Keratinocyte (primary cell): ENCODE data around the gene OLFML1. TPM values are rescaled to one million over a fixed set of nuclear protein-coding genes. Genes with fewer than 3 reads are reported as not detected.

Experiments
- DNase-seq: peaks from one replicate; pipeline ENCODE4 v3.0.0-alpha.2; 2011; ENCODE audit warnings: low read depth, missing footprints, low spot score
- FAIRE-seq: peaks from 2 replicates; lab custom pipeline; 2011; peaks lifted over from hg19 to GRCh38; lab: Jason Lieb, UNC
- H2AFZ ChIP-seq: 2 replicates; pipeline ENCODE4 v1.6.0; 2012; ENCODE audit warnings: low read length, control low read depth, inconsistent platforms; ENCODE audit not compliant: control insufficient read depth
- H3K27ac ChIP-seq: 2 replicates; pipeline ENCODE4 v1.5.1; 2011; ENCODE audit warnings: low read length; ENCODE audit not compliant: control insufficient read depth, insufficient read depth
- H3K27me3 ChIP-seq: 3 replicates; pipeline ENCODE4 v1.6.0; 2011; ENCODE audit warnings: low read length; ENCODE audit not compliant: control insufficient read depth, insufficient read depth; ENCODE audit errors: extremely low read depth
- H3K36me3 ChIP-seq, 2 experiments: 2 replicates in 1 of 2; 3 replicates in 1 of 2; pipeline ENCODE4 v1.5.1; 2011; ENCODE audit warnings: low read length in 2 of 2, mild to moderate bottlenecking in 1 of 2; ENCODE audit not compliant: control insufficient read depth in 2 of 2, insufficient read depth in 2 of 2; ENCODE audit errors: extremely low read depth in 1 of 2
- H3K4me1 ChIP-seq: 3 replicates; pipeline ENCODE4 v1.5.1; 2011; ENCODE audit warnings: low read length; ENCODE audit not compliant: control insufficient read depth, insufficient read depth; ENCODE audit errors: extremely low read depth
- H3K4me2 ChIP-seq: 3 replicates; pipeline ENCODE4 v1.6.0; 2011; ENCODE audit warnings: low read depth, low read length; ENCODE audit not compliant: control insufficient read depth, insufficient read depth; ENCODE audit errors: extremely low read depth
- H3K4me3 ChIP-seq, 3 experiments: fragments of 200-600 bp in 1 of 3; sonication (generic) in 1 of 3; 2 replicates in 2 of 3; 3 replicates in 1 of 3; pipeline ENCODE4 v1.5.1; 2011 to 2016; ENCODE audit warnings: low read length in 3 of 3, mild to moderate bottlenecking in 3 of 3, control low read depth in 2 of 3, inconsistent platforms in 1 of 3, low read depth in 1 of 3, mixed read lengths in 1 of 3, mixed run types in 1 of 3, moderate library complexity in 1 of 3; ENCODE audit not compliant: control insufficient read depth in 2 of 3, insufficient read depth in 2 of 3; ENCODE audit errors: extremely low read depth in 1 of 3
- H3K79me2 ChIP-seq: 2 replicates; pipeline ENCODE4 v1.6.0; 2012; ENCODE audit warnings: low read length; ENCODE audit not compliant: control insufficient read depth, insufficient read depth
- H3K9ac ChIP-seq: 3 replicates; pipeline ENCODE4 v1.6.0; 2011; ENCODE audit warnings: low read length; ENCODE audit not compliant: control insufficient read depth, insufficient read depth; ENCODE audit errors: extremely low read depth
- H3K9me1 ChIP-seq: 3 replicates; pipeline ENCODE4 v1.6.0; 2011; ENCODE audit warnings: low read length; ENCODE audit not compliant: control insufficient read depth, insufficient read depth; ENCODE audit errors: extremely low read depth
- H3K9me3 ChIP-seq: 2 replicates; pipeline ENCODE4 v1.5.1; 2012; ENCODE audit warnings: low read depth, low read length; ENCODE audit not compliant: control insufficient read depth
- H4K20me1 ChIP-seq: 3 replicates; pipeline ENCODE4 v1.6.0; 2011; ENCODE audit warnings: low read length; ENCODE audit not compliant: control insufficient read depth, insufficient read depth; ENCODE audit errors: extremely low read depth
- EZH2 ChIP-seq: IDR thresholded peaks from one replicate; pipeline ENCODE4 v1.6.1; 2012; ENCODE audit warnings: inconsistent platforms, mild to moderate bottlenecking, low read length, moderate library complexity
- dilution Hi-C: fragments of 300-500 bp; cut with MboI; formaldehyde crosslinking; loops from one replicate; pipeline ENCODE4 v1.7.0; 2020; ENCODE audit warnings: low sequenced_read_pairs; ENCODE audit not compliant: extremely low pct_ligation_motif_present
- polyA plus RNA-seq, 5 experiments: library from polyadenylated mRNA; depleted of rRNA in 3 of 5; stranded (reverse) in 3 of 5; stranded (forward) in 1 of 5; unstranded in 1 of 5; fragments of >200 nt; gene quantifications; 1 replicate in 1 of 5; 2 replicates in 3 of 5; 3 replicates in 1 of 5; pipeline versions ENCODE4 v1.2.1 to v1.2.3, GENCODE V29; 2011 to 2012; ENCODE audit warnings: missing spikeins in 2 of 5, low read depth in 1 of 5, low replicate concordance in 1 of 5
- TF ChIP-seq, protein P1 (sequence below), 3 experiments: IDR thresholded peaks in 1 of 3; conservative IDR thresholded peaks in 1 of 3; optimal IDR thresholded peaks in 1 of 3; 2 replicates in 2 of 3; 3 replicates in 1 of 3; pipeline versions ENCODE3 to v1.5.1; 2011; ENCODE audit warnings: low read length in 3 of 3, mild to moderate bottlenecking in 3 of 3, moderate library complexity in 2 of 3, control low read depth in 1 of 3, inconsistent platforms in 1 of 3; ENCODE audit not compliant: insufficient read depth in 2 of 3; ENCODE audit errors: extremely low read depth in 1 of 3

Gene OLFML1
- polyA plus RNA-seq, 1 donor (not counting 4 experiments of a cell fraction or from before 2014, with no cell fraction given) = not detected

DNA sequence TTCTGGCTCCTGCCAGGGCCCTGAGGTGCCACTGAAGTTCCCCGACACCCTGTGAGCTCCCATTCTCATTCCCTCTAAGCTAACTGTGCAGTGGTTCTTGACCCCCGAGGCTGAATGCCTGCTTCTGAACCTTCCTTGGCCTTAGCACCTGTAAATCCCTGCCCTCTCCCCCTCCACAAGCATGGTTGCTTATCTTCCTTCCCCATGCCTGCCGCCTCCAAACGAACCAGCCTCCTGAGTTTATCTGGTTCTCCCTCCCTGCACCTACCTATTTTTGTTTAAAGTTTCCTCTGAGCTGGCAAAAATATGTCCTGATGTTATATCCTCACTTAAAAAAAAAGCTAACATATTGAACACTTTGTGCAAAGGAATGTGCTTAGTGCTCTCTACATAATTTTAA lies 62.4 kb downstream of the OLFML1 start:
- dilution Hi-C loops = no loop called here
- FAIRE-seq (no peak), DNase-seq (no peak)
- TF ChIP-seq, protein P1, sequence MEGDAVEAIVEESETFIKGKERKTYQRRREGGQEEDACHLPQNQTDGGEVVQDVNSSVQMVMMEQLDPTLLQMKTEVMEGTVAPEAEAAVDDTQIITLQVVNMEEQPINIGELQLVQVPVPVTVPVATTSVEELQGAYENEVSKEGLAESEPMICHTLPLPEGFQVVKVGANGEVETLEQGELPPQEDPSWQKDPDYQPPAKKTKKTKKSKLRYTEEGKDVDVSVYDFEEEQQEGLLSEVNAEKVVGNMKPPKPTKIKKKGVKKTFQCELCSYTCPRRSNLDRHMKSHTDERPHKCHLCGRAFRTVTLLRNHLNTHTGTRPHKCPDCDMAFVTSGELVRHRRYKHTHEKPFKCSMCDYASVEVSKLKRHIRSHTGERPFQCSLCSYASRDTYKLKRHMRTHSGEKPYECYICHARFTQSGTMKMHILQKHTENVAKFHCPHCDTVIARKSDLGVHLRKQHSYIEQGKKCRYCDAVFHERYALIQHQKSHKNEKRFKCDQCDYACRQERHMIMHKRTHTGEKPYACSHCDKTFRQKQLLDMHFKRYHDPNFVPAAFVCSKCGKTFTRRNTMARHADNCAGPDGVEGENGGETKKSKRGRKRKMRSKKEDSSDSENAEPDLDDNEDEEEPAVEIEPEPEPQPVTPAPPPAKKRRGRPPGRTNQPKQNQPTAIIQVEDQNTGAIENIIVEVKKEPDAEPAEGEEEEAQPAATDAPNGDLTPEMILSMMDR (optimal IDR thresholded peaks at IDR 0.05 in 1 of 3, IDR thresholded peaks at IDR 0.05 in 1 of 3, conservative IDR thresholded peaks at IDR 0.05 in 1 of 3; ENCODE audit: extremely low read depth in 1 of 3, insufficient read depth in 2 of 3, low read length in 3 of 3) = no peak
- TF ChIP-seq EZH2 = no peak
- peaks cover 21% of the 10 kb centered on the region for H3K4me1 ChIP-seq
- H3K4me2 ChIP-seq = no peak overlapping the region
- no peaks in the 10 kb centered on the region for H3K9me1 ChIP-seq
- no peak overlapping the region for H3K4me3 ChIP-seq
- H3K9me3 ChIP-seq = no peaks in the 10 kb centered on the region
- no peaks in the 10 kb centered on the region for H3K27me3 ChIP-seq
- H4K20me1 ChIP-seq = no peaks in the 10 kb centered on the region
- no peak overlapping the region for H3K27ac ChIP-seq
- H3K79me2 ChIP-seq = no peaks in the 10 kb centered on the region
- H3K9ac ChIP-seq = no peak overlapping the region
- H2AFZ ChIP-seq = peak overlapping the region; percentile 21
- no peaks in the 10 kb centered on the region for H3K36me3 ChIP-seq

DNA sequence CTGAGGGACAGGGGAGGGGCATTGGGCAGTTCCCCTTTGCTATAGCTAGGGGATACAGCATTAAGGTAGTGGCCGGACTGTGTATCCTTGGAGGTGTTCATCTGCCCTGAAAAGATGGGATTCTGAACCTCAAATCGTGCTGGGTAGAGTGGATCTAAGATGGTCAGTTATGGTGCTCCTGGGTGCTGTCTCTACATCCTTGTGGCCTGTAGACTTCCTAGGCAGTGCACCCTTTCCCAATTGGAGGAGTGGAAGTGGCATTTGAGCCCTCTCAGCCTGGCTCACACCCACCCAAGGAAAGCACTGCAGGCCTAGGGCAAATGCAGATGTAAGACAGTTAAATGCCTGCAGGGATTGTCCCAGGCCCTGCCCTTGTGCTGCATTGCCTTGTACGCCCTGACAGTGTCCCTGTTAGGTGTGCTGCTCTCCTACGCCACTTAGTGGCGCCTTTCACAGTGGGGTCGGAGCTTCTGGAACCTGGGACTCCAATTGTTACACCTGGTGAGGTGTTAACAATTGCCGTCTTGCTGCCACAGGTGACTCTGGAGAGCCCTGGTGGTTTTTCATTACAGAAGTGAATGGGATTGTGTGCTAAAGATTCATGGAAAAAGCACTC lies 63.5 kb downstream of the OLFML1 start:
- H3K36me3 ChIP-seq = no peaks in the 10 kb centered on the region
- FAIRE-seq (peak; percentile 23), DNase-seq (no peak)
- TF ChIP-seq, protein P1 (optimal IDR thresholded peaks at IDR 0.05 in 1 of 3, IDR thresholded peaks at IDR 0.05 in 1 of 3, conservative IDR thresholded peaks at IDR 0.05 in 1 of 3; ENCODE audit: extremely low read depth in 1 of 3, insufficient read depth in 2 of 3, low read length in 3 of 3) = peak; percentile 50 to 77 (median 66)
- TF ChIP-seq EZH2 = no peak
- H3K4me3 ChIP-seq = no peak overlapping the region
- H3K9me1 ChIP-seq = no peaks in the 10 kb centered on the region
- H2AFZ ChIP-seq = no peak overlapping the region
- H3K9ac ChIP-seq = no peak overlapping the region
- no peaks in the 10 kb centered on the region for H3K9me3 ChIP-seq
- dilution Hi-C loops = no loop called here
- H4K20me1 ChIP-seq = no peaks in the 10 kb centered on the region
- H3K4me1 ChIP-seq = peaks cover 21% of the 10 kb centered on the region
- no peaks in the 10 kb centered on the region for H3K79me2 ChIP-seq
- no peak overlapping the region for H3K27ac ChIP-seq
- H3K27me3 ChIP-seq = no peaks in the 10 kb centered on the region
- no peak overlapping the region for H3K4me2 ChIP-seq
